ENCODE results near the gene MYO1E.
A peak's percentile ranks its signal among the peaks of the same experiment; 100 is the strongest.
"Not testable (repeated sequence)": the region's sequence is repeated elsewhere in the genome, so short reads cannot be mapped to it uniquely, and the experiment has no call there.

Gene MYO1E

DNA sequence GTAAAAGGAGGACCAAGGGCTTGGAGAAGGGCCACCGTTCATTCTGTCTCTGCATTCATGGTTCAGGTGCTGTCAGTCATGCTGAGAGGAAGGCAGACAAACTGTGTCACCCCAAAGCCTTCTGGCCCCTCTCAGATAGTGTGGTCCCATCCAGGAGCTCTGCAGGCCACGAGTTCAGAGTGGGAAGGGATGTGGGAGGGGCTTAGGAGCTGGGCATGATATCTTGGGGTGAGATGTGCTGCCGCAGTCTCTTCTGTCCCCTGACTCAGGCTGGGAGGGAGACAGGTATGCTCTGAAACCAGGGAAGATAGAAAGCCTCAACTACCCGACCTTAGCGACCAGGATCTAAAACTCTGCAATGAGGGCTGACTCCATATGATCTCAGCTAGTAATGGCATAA is 19.6 kb upstream of the MYO1E start:
- no peak for TF ChIP-seq CTCF (IDR thresholded peaks at IDR 0.05; ENCODE audit: extremely low read depth, insufficient read depth, missing control alignments)
- DNase-seq (ENCODE audit: low spot score), result no peak
- in situ Hi-C loops (cut with MboI; ENCODE audit: low pct_unique_long_range_greater_than_20kb, low sequenced_read_pairs, unreplicated experiment), result no loop called here

DNA sequence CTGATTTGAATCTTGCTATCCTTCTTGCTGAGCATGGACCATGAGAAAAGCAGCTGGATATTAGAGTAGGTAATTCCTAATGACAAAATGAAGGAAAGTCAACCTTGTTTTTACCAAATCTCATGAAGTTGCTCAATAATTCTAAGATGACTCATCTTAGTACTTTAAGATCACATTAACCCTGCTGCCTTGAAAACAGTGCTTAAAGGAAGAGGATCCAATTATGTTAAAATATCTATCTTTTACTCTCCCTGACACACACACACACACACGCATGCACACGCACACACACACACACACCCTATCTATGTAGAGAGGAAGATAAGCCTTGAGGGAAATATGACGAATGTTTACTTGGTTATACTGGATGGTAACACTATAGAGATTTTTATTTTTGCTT is 16.0 kb upstream of the MYO1E start:
- no peak for TF ChIP-seq CTCF (IDR thresholded peaks at IDR 0.05; ENCODE audit: extremely low read depth, insufficient read depth, missing control alignments)
- in situ Hi-C loops (cut with MboI; ENCODE audit: low pct_unique_long_range_greater_than_20kb, low sequenced_read_pairs, unreplicated experiment), result no loop called here
- no peak for DNase-seq (ENCODE audit: low spot score)

GRCh38 chr15:59387196-59387878 is 14.7 kb upstream of the MYO1E start:
- DNase-seq (ENCODE audit: low spot score); in situ Hi-C loops (cut with MboI; ENCODE audit: low pct_unique_long_range_greater_than_20kb, low sequenced_read_pairs, unreplicated experiment): not testable (repeated sequence)

DNA sequence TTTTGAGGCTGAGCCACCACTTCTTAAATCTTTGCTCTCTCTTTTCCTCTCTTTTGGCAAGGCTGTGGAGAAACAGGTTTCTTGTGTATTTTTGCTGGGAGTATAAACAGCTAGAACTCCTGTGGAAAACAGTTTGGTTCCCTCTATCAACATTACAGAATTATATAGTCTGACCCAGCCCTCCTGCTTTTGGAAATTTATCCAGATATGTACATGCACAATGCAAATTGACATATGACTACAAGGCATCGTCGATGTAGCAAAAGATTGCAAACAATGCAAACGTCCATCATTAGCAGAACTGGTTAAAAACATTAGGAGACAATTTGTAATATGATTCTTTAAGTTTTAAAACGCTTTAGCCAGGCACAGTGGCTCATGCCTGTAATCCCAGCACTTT is 12.5 kb upstream of the MYO1E start:
- TF ChIP-seq CTCF (IDR thresholded peaks at IDR 0.05; ENCODE audit: extremely low read depth, insufficient read depth, missing control alignments), result no peak
- DNase-seq (ENCODE audit: low spot score), result no peak
- in situ Hi-C loops (cut with MboI; ENCODE audit: low pct_unique_long_range_greater_than_20kb, low sequenced_read_pairs, unreplicated experiment), result no loop called here

DNA sequence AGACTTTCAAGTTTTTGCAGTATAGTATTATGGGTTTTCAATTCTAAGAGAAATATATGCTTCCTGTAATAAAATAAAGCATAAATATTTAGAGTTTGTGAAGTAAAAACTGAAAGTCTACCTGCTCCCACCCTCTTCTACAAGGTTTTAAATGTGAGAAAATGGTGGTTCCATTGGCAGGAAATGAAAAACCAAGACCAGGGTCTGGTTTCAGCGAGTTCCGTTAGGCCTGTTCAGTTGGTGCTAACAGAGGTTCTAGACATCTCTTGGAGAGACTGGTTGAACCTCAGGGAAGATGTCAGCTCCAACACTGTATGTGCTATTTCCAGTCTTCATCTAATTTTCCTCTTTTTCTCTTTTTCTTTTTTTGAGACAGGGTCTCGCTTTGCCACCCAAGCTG is 11.8 kb upstream of the MYO1E start:
- in situ Hi-C loops (cut with MboI; ENCODE audit: low pct_unique_long_range_greater_than_20kb, low sequenced_read_pairs, unreplicated experiment), result no loop called here
- DNase-seq (ENCODE audit: low spot score), result peak; percentile 39
- TF ChIP-seq CTCF (IDR thresholded peaks at IDR 0.05; ENCODE audit: extremely low read depth, insufficient read depth, missing control alignments), result no peak

DNA sequence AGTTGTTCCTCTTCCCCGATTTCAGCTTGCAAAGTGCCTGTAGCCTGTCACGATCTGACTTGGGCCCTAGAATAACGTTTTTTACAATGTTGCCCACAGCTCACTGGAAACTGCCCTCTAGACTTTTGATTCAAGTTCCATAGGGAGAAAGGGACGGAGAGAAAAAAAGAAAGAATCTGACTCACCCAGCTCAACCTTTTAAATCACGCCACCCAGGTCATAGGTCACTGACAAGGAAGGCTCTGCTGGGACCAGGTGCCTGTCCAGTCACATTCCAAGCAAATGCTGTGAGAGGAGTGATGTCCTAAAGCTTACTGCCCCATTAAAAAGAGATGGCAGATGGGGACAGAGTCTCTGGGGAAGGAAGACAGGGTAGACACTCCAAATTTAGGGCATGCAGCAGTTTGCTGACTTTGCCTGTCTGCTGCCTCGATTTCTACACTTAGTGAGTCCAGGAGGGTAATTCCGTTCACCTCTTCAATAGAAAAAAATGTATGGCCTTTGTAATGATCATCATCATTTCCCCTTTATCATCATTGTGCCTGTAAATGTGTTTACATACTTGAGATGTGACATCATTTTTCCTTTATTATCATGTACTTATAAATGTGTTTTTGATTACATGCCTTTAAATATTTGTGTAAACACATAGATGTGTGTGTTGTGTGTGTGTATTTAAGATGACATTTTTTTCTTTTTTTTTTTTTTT is 8.4 kb upstream of the MYO1E start:
- in situ Hi-C loops (cut with MboI; ENCODE audit: low pct_unique_long_range_greater_than_20kb, low sequenced_read_pairs, unreplicated experiment), result no loop called here
- DNase-seq (ENCODE audit: low spot score), result no peak
- TF ChIP-seq CTCF (IDR thresholded peaks at IDR 0.05; ENCODE audit: extremely low read depth, insufficient read depth, missing control alignments), result no peak

DNA sequence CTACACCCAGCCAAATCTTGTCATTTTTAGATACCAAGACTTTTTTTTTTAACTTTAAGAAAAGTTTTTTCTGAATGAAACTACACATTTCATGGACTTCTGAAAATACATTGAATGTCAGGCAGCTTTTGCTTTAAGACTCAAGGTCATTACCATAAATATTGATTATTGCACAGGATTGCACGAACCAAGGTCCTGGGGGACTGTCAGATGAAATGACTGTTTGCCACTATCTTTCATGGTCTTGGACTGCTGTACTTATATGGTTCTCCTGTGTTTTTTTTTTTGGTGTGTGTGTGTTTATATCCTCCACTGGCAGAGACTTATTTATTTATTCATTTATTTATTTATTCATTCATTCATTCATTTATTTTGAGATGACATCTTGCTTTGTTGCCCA is 6.9 kb upstream of the MYO1E start:
- in situ Hi-C loops (cut with MboI; ENCODE audit: low pct_unique_long_range_greater_than_20kb, low sequenced_read_pairs, unreplicated experiment), result loop anchor here (10.0 kb wide), 1 partner anchor 105 kb away; no protein-coding TSS in a partner anchor
- no peak for TF ChIP-seq CTCF (IDR thresholded peaks at IDR 0.05; ENCODE audit: extremely low read depth, insufficient read depth, missing control alignments)
- DNase-seq (ENCODE audit: low spot score), result no peak

Measured in GM13977 (cell line).